Stimulated activated CD4-positive, alpha-beta T cell treated with anti-CD3 and anti-CD28 coated beads, TNF-alpha, amount 100 ng/mL, for 1 hour (primary cell): ENCODE results near the gene PDLIM1.
A peak's percentile ranks its signal among the peaks of the same experiment; 100 is the strongest.

ENCODE experiments used
- DNase-seq, 3 donors: peaks; one replicate each; pipeline ENCODE4 v3.0.0-alpha.2; 2020; ENCODE audit warnings: low read depth in 3 of 3, low spot score in 1 of 3

Gene PDLIM1

DNA sequence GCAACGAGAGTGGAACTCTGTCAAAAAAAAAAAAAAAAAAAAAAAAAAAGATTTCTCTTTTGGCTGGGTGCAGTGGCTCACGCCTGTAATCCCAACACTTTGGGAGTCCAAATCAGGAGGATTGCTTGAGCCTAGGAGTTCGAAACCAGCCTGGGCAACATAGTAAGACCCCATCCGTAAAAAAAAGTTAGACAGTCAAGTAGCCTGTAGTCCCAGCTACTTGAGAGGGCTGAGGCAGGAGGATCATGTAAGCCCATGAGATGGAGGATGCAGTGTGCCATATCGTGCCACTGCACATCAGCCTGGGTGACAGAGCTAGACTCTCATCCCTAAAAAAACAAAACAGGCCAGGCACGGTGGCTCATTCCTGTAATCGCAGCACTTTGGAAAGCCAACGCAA, 25.2 kb downstream of the PDLIM1 start:
- no peak for DNase-seq

DNA sequence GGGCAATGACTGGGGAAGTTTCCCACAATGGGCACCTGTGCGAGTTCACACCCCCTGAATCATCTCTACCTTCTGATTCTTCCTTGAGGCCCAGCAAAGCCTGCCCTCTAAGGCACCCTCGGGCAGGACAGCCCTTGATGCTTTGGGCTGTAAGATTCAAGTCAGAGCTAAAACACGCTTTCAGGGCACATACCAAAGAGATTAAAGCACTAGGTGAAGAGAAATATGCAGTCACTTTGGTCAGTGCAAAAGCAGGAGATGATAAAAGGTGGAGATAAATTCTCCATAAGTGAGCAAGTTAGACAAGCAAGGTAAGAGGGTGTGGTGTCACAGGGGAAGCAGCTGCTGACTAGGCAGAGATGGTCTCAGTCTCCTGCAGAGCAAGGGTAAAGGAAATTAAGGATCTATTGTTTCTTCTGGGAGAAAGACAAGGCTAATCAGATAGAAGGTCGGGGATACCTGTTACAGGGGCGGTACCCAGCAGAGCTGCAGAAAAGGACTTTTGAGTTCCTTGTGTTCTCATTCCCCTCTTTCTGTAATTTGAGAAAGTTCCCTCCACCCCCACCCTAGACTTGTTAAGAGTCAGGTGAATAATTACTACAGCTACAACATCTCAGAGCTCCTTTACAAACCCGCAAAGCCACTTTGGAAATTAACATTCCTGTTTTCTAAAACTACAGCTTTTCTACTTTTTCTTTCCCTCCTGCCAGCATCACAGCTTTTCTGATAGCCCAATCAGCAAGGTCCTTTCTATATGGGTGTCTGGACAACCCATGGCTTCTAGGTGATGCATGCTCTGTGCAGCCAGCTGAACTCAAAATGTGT, 26.4 kb downstream of the PDLIM1 start:
- DNase-seq = no peak

DNA sequence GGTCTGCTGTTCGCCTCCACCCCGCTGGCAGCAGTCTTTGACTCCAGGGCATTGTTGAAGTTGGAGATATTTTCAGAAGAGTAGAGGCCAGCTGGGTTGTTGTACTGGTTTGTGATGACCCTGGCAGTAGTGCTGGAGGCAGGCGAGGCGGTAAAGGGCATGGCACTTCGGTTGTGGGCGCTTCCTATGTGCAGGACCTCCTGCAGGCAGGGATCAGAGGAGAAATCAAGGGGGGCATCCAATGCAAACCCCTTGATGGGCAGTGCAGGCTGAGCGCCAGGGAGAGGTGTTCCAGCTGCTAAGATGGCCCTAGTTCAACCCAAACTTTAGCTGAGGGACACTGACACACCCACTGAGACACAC, 27.0 kb downstream of the PDLIM1 start:
- DNase-seq = no peak

DNA sequence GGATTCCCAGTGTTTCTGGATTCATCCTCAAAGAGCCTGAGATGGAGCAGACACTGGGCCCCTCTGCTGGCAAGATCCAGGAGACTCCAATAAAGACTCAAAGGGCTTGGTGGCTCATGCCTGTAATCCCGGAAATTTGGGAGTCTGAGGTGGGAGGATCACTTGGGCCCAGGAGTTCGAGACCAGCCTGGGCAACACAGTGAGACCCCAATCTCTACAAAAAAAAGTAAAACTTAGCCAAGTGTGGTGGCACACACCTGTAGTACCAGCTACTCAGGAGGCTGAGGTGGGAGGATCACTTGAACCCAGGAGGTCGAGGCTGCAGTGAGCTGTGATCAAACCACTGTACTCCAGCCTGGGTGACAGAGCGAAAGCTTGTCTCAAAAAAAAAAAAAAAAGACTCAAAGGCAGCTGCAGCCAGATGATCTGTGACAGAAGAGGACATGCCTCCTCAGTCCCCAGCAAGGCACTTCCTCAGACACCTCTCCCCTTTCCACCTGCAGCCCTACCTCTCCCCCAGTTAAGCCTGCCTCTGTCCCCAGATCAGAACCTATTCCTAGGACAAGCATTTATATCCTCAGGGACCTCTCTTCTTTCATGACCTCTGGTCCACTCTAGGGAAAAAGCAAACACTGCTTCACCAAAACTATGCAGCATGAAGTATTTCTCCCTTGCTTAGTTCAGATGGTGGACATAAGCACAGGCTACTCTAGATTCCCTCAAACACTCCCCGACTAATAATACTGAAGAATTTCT, 27.9 kb downstream of the PDLIM1 start:
- no peak for DNase-seq

DNA sequence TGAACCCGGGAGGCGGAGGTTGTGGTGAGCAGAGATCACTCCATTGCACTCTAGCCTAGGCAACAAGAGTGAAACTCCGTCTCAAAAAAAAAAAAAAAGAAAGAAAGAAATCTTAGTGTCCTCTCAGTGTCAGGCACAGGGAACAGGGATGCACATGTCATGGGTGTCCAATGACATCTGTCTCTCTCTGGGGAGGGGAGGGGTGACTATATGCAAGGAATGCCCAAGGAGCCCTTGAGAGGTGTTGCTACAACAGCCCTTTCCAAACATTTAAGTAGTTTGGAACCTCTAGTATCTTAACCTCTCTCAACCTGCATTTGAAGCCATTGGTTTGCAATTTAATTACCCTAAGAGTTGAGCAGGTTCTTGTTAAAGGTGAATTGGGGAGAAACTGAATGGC, 28.9 kb downstream of the PDLIM1 start:
- no peak for DNase-seq

DNA sequence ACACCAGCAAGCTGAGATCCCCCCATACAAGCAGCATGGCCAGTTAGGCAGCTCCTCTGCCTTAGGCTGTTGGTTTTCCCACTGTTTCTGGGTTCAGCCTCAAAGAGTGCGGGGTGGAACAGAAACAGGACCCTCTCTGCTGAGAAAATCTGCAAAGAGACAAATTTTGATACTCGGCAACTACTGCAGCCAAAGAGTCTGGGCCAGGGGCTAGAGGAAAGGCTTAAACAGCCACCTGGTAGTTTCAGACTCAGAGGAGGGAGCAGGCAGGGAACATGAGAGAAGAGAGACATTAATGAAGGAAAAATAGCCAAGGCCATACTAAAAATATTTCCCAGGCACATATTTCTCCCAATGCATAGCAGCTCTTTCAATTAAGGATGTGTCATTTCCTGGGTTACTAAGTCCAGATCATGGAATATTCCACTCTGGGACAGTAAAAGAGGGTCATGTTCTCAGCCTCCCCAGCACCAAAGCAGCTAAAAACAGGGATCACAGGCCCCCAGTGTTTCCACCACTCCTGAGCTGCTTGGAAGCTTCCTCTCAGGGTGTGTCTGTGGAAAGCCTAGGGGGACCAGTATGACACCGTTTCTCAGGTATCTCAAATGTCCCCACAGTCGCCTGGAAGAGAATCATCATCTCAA, 29.8 kb downstream of the PDLIM1 start:
- DNase-seq = no peak

DNA sequence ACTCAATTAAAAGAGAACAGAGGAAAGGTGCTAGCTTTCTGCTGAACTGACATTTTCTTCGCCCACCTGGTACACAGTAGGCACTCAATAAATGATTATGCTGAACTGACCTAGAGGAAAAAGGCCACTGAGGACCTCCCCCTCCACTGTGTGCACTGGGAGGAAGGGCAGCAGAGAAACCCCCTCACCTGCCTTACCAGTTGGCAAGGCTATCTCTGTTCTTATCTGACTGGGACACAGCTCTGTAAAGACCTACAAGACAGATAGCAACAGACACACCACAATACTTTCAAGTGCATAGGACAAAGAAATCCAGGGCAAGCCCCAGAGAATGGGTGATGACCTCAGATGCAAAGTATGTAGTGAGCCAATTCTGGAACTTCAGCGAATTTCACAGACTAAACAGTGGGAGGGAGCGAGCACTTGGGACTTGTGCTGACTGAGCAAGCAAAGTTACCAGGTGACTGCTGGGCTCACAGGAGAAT, 30.4 kb downstream of the PDLIM1 start:
- DNase-seq = no peak

DNA sequence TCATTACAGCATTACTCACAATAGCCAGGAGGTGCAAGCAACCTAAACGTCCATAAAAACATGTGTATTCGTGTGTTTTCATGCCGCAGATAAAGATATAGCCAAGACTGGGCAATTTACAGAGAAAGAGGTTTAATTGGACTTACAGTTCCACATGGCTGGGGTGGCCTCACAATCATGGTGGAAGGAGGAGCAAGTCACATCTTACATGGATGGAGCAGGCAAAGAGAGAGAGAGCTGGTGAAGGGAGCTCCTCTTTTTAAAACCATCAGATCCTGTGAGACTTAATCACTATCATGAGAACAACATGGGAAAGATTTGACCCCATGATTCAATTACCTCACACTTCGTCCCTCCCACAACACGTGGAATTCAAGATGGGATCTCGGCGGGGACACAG, 33.0 kb downstream of the PDLIM1 start:
- no peak for DNase-seq

DNA sequence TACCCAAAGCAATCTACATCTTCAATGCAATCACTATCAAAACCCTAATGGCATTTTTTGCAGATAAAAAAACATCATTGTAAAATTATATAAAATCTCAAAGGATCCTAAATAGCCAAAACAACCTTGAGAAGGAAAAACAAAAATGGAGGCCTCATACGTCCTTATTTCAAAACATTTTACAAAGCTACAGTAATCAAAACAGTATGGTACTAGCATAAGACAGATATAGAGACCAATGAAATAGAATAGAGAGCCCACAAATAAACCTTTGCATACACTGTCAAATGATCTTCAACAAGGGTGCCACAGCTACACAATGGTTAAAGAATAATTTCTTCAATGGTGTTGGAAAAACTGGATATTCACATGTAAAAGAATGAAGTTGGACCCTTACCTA, 34.5 kb downstream of the PDLIM1 start:
- DNase-seq = no peak

DNA sequence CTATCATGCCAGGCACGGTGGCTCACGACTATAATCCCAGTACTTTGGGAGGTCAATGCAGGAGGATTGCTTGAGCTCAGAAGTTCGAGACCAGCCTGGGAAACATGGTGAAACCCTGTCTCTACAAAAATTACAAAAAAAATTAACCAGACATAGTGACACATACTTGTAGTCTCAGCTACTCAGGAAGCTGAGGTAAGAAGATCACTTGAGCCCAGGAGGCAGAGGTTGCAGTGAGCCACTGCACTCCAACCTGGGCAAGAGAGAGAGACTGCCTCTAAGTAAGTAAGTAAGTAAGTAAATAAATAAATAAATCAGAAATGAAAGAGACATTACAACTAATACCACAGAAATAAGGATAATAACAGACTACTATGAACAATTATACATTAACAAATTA, 36.2 kb downstream of the PDLIM1 start:
- DNase-seq = no peak

DNA sequence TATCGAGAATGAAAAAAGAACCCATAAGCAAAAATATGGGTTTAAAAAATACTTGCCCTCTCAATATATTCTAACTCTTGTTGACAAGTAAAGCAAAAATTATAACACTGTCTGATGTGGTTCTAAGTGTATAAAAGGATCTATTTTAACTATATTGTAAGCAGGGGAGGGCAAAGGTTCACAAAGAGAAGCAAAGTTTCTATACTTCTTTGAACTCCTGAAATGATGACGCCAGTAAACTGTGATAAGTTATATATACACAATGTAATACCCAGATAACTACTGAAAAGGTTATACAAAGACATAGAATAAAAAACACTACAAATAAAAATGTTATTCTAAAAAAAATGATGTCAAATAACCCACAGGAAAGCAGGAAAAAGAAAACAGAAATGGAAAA, 37.1 kb downstream of the PDLIM1 start:
- no peak for DNase-seq

DNA sequence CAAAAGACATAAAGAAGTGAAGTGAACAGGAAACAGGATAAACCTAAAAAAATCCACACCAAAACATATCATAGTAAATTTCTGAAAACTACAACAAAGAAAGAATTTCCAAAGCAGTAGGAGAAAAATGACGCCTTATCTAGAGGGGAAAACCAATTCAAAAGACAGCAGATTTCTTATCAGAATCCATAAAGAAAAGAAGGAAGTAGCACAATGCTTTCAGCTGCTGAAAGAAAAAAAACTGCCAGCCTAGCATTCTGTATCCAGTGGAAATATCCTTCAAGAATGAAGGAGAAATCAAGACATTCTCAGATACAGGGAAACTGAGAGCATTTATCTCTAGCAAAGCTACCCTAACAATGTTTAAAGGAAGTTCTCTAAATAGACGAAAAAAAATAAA, 37.8 kb downstream of the PDLIM1 start:
- no peak for DNase-seq

DNA sequence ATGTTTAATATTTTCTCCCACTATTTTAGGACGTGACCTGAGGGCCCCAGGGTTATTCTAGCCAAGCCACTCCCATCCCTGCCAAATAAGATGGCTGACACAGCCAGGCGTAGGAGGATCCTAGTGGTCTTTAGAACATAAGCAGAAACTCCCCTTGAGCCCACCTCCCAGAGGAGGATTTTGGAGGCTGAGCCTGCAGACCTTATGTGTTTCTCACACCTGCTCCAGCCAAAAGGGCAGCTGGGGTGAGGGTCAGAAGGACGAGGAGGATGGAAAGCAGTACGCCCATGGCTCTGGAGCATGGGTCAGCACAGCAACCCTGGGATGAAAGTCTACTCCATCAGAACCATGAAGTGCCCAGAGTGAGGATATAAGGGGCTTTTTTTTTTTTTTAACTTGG, 39.9 kb downstream of the PDLIM1 start:
- no peak for DNase-seq

DNA sequence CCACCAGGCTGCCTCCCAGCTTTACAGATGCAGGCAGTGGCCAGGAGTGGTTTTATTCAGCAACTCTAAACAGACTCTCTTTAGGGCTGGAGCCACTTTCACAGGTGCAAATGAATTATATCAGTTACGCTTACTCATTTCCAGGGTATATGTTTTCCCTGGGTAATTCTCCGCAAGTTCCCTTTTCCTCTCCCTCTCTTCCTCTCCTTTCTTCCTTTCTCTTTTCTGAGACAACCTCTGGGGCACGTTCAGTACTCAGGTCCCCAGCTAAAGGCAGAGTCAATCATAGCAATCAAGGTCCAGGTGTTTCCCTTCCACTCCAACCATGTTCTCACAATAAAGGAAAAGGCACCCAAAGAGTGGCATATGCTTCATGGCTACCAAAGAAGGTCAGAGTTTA, 41.3 kb downstream of the PDLIM1 start:
- DNase-seq = no peak

DNA sequence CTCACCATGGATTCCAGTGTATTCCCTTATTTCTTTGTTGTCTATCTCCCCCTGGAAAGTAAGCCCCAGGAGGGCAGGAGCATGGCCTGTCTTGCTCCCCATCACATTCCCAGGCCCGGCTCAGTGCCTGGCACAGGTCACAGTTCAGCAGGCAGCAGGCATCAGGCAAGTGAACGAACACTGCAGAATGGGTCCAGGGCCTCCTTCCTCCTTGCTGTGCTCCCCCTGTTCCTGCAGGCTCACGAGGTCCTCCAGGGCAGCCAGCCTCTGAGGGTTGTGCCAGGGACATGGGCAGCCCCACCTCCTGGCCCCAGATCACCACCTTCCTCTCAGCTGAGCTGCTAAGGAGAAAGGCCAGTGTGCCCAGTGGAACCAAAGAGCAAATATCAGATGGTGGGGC, 41.8 kb downstream of the PDLIM1 start:
- no peak for DNase-seq

DNA sequence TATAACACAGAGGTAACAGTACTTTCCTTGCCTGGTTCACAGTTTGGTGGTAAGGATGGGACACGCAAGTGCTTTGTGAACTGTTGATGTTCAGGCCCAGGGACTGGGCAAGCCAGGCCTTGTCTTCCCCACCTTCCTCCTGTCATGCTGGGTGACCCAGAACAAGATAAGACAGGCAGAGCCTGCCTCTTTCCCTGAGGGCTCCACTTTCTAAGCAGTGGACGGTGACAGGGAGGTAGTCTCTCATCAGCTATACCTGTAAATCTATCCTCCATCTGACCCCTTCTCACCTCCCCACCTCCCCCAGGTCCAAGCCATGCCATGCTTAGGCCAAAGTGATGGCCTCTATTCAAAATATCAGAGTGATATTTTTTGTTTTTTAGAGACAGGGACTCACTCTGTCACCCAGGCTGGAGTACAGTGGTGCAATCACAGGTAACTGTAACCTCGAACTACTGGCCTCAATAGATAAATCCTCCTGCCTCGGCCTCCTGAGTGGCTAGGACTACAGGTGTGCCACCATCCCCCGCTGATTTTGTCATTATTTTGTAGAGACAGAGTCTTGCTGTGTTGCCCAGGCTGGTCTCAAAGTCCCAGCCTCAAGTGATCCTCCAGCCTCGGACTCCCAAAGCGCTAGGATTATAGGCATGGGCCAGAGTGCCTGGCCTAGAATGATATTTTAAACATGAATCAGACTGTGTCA, 42.8 kb downstream of the PDLIM1 start:
- no peak for DNase-seq

DNA sequence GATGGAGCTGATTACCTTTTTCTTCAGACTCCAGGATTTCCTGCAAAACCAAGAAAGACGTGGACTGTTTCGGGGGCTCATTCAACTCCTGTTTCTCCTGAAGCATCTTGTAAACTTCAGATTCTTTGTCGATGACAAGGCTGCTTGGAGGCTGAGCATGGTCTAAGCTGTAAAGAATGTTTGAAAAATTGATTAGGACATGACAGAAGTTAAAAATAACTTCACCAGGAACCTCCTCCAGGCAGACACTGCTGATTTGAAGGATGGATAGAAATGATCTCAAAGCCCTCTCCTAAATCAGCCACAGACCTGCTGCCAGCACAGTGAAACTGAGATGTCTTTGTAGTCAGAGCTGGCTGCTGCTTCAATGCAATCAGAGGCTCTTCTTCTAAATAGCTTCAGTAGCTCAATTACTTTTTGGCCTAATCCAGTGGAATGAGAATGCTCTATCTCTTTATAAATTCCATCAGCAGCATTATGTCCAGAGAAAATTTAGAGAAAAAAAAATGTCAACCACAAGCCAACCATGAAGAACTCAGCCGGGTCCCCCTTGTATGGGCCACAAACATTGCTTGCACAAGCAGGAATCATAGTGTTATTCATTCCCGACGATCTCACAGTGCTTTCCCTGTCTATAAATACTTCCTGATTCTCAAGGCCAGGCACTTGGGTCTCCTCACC, 43.5 kb downstream of the PDLIM1 start:
- DNase-seq = no peak

DNA sequence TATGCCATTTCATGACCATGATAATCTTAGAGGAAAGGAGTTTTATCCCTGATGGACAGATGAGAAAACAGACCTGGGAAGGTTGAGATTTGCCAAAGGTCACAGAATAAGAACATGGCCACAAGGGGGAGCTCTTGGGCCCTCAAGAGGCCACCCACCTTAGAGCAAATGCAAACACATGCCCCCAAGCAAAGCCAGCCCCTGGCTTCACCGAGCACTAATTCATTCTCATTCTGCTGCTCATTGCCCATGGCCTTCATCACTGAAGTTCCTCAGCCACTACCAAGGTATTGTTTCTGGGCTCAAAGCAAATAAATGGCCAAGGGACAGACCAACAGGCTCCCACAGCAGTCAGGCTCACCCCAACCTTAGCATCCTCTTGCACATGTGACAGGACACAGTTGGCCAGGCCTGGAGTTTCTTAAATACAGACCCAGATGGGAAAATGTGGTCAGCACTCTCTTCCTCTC, 44.2 kb downstream of the PDLIM1 start:
- DNase-seq = peak in 2 of 3 donors; percentile 7 to 18

DNA sequence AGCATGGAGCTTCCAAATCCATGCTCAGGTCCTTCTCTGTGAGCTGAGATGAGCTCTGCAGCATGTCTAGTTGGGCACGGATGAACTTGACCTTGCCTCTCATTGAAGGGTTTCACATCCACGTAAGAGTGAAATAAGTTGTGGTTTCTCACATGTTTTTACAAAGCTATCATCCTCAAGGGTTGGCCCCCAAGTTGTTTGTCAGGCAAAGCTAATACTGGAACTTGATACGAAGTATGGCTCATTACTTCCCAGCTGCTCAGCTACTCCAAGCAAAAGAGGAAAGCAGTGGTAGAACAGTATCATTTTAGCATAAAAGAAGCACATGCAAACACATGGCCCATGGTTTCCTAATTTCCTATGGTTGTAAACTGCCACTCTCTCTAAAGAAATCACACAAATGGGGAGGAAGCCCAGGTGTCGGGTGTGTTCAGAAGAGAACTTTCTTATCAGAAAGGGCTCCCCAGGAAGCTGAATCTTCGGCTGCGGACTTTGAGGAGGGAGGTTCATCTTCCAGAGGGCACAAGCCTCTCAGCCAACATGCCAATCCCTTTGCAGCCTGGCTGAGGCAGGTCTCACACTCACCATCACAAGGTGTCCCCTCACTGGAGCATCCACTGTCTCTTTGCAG, 45.3 kb downstream of the PDLIM1 start:
- DNase-seq = no peak

DNA sequence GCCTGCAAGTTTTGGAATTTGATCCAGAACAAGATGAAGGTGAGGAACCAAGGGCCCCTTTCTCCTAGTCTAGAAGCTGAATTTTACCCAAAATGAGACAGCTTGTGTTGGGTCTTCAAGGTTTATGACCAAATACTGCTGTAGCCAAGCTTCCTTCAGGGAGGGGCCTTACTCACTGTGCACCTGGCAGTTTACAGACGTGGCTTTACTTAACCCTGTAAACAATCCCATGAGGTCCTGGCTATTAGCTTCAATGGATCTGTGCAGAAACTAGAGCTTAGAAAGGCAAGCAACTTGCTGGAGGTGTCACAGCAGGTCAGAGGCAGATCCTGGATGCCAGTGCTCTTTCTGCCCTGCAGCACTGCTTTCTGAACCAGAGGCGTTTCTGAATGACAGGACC, 46.7 kb downstream of the PDLIM1 start:
- no peak for DNase-seq

DNA sequence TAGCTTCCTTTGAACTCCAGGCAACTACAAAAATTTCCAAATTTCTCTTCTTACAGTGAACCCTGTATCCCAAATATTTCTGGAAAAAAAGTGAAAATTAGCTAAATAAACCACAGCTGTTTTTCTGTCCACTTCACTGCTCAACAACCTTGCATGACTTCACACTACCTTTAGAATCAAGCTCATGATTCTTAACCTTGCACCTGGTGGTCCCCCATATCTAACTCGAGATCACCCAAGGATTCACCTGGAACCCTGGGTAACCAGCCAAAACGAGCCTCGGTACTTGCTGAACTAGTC, 47.5 kb downstream of the PDLIM1 start:
- DNase-seq = no peak
